Measurements from ENCODE around the gene KIF13A. TPM values are rescaled to one million over a fixed set of nuclear protein-coding genes. Genes with fewer than 3 reads are reported as not detected.
"Not testable (repeated sequence)": the region's sequence is repeated elsewhere in the genome, so short reads cannot be mapped to it uniquely, and the experiment has no call there.

Gene KIF13A
- total and polyA plus RNA-seq, 2 experiments from 2014 or later = 39.1 to 96.9 TPM

DNA sequence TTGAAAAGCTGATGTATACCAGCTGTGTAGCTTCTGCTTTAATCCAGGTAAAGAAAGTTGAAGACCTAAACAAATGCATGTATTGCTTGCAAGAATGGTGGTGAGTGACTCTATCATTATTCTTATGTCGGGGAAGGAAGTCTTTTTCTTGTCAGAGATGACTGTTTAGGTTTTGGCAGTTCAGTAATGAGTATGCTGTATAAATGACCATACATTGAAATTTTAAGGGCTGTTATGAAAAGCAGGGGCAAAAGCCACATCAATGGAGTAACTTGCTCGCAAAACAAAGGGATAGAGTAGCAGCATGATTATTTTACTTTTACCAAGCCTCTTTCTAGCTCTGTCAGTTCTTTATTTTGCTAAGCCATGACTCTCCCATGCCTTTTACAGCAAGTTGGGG lies 224.8 kb downstream of the KIF13A start:
- Histone ChIP-seq H3K4me1 (ENCODE audit: low read depth) (no peaks in the 10 kb centered on the region), H3K27me3 (no peaks in the 10 kb centered on the region), H3K27ac (no peak overlapping the region), H3K4me3 (no peak overlapping the region), H3K36me3 (peaks cover 35% of the 10 kb centered on the region), H3K9me3 (ENCODE audit: low read depth) (no peaks in the 10 kb centered on the region)
- TF ChIP-seq, protein P1, sequence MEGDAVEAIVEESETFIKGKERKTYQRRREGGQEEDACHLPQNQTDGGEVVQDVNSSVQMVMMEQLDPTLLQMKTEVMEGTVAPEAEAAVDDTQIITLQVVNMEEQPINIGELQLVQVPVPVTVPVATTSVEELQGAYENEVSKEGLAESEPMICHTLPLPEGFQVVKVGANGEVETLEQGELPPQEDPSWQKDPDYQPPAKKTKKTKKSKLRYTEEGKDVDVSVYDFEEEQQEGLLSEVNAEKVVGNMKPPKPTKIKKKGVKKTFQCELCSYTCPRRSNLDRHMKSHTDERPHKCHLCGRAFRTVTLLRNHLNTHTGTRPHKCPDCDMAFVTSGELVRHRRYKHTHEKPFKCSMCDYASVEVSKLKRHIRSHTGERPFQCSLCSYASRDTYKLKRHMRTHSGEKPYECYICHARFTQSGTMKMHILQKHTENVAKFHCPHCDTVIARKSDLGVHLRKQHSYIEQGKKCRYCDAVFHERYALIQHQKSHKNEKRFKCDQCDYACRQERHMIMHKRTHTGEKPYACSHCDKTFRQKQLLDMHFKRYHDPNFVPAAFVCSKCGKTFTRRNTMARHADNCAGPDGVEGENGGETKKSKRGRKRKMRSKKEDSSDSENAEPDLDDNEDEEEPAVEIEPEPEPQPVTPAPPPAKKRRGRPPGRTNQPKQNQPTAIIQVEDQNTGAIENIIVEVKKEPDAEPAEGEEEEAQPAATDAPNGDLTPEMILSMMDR (IDR thresholded peaks at IDR 0.05; ENCODE audit: low read depth, low read length) = no peak
- DNase-seq (ENCODE audit: low read depth in 1 of 2, low spot score in 1 of 2) = no peak

DNA sequence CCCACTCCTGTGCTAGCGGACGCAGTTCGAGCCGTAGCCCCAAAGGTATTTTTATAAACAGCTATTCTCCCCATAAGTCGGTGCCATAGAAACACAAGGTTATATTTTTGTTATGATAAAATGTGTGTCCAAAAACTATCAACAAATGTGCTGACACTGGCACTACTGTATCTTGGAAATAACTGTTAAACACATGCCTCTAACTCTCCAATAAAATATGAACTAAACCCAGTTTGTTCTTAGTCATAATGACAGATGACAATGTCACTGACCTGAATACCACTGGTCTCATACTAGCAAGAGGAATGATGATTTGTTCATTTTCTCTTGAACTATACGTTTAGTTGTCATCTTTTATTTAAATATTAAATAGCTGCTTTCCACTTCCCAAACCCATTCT lies 229.3 kb downstream of the KIF13A start:
- H3K36me3 ChIP-seq = peaks cover 12% of the 10 kb centered on the region
- no peak overlapping the region for H3K27ac ChIP-seq
- H3K27me3 ChIP-seq = no peaks in the 10 kb centered on the region
- TF ChIP-seq, protein P1 (IDR thresholded peaks at IDR 0.05; ENCODE audit: low read depth, low read length) = no peak
- no peaks in the 10 kb centered on the region for H3K9me3 ChIP-seq (ENCODE audit: low read depth)
- no peak for DNase-seq (ENCODE audit: low read depth in 1 of 2, low spot score in 1 of 2)
- no peak overlapping the region for H3K4me3 ChIP-seq
- no peaks in the 10 kb centered on the region for H3K4me1 ChIP-seq (ENCODE audit: low read depth)

DNA sequence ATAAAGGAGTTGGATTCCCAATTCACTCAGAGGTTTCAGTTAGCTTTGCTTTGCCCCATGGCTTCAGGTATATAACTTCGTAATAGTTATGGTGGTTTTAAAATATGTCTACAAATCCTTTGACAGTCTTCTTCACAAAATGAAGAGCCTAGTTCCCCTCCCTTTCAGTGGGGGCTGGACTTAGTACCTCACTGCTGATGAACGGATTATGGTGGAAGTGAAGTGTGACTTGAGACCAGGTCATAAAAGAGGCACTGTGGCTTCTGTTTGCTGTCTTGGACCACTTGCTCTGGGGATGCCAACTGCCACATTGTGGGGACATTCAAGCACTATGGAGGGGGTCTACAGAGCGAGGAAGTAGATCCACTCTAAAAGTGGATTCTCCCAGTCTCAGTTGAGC lies 233.2 kb downstream of the KIF13A start:
- no peaks in the 10 kb centered on the region for H3K27me3 ChIP-seq
- no peak overlapping the region for H3K27ac ChIP-seq
- H3K4me3 ChIP-seq = no peak overlapping the region
- H3K4me1 ChIP-seq (ENCODE audit: low read depth) = no peaks in the 10 kb centered on the region
- no peaks in the 10 kb centered on the region for H3K9me3 ChIP-seq (ENCODE audit: low read depth)
- no peaks in the 10 kb centered on the region for H3K36me3 ChIP-seq
- TF ChIP-seq, protein P1 (IDR thresholded peaks at IDR 0.05; ENCODE audit: low read depth, low read length) = no peak
- DNase-seq (ENCODE audit: low read depth in 1 of 2, low spot score in 1 of 2) = no peak

DNA sequence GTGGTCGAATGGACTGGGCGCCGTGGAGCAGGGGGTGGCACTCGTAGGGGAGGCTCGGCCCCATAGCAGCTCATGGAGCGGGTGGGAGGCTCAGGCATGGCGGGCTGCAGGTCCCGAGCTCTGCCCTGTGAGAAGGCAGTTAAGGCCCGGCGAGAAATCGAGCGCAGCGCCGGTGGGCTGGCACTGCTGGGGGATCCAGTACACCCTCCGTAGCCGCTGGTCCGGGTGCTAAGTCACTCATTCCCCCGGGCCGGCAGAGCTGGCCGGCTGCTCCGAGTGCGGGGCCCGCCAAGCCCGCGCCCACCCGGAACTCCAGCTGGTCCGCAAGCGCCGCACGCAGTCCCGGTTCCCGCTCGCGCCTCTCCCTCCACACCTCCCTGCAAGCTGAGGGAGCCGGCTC lies 242.1 kb downstream of the KIF13A start:
- DNase-seq (ENCODE audit: low read depth in 1 of 2, low spot score in 1 of 2); H3K4me1 ChIP-seq (ENCODE audit: low read depth); H3K9me3 ChIP-seq (ENCODE audit: low read depth); H3K27me3 ChIP-seq; H3K27ac ChIP-seq; H3K36me3 ChIP-seq; H3K4me3 ChIP-seq: not testable (repeated sequence)

DNA sequence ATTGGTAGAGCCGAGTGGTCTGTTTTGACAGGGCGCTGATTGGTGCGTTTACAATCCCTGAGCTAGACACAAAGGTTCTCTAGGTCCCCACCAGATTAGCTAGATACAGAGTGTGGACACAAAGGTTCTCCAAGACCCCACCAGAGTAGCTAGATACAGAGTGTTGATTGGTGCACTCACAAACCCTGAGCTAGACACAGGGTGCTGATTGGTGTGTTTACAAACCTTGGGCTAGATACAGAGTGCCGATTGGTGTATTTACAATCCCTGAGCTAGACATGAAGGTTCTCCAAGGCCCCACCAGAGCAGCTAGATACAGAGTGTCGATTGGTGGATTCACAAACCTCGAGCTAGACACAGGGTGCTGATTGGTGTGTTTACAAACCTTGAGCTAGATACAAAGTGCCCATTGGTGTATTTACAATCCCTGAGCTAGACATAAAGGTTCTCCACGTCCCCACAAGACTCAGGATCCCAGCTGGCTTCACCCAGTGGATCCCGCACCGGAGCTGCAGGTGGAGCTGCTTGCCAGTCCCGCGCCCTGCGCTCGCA lies 242.6 kb downstream of the KIF13A start:
- not testable (repeated sequence) for H3K27me3 ChIP-seq; H3K4me3 ChIP-seq; H3K4me1 ChIP-seq (ENCODE audit: low read depth); H3K27ac ChIP-seq; H3K36me3 ChIP-seq; H3K9me3 ChIP-seq (ENCODE audit: low read depth); DNase-seq (ENCODE audit: low read depth in 1 of 2, low spot score in 1 of 2)

DNA sequence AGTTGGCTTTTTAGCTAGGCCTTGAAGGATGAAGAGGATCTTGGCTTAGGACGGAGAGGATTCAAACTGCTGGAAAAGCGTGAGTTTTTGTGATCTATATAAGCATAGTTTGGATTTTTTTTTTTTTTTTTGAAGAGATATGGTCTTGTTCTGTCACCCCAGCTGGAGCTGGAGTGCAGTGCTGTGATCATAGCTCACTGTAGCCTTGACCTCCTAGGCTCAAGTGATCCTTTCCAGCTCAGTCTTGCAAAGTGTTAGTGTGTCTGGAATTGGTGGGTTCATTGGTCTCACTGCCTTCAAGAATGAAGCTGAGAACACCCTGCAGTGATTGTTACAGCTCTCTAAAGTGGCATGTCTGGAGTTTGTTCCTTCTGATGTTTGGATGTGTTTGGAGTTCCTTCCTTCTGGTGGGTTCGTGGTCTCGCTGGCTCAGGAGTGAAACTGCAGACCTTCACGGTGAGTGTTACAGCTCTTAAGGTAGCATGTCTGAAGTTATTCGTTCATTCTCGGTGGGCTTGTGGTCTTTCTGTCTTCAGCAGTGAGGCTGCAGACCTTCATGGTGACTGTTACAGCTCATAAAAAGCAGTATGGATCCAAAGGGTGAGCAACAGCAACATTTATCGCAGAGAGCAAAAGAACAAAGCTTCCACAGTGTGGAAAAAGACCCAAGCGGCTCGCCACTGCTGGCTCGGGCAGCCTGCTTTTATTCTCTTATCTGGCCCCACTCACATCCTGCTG lies 243.2 kb downstream of the KIF13A start:
- H3K4me1 ChIP-seq (ENCODE audit: low read depth) = no peaks in the 10 kb centered on the region
- no peak for DNase-seq (ENCODE audit: low read depth in 1 of 2, low spot score in 1 of 2)
- TF ChIP-seq, protein P1 (IDR thresholded peaks at IDR 0.05; ENCODE audit: low read depth, low read length) = no peak
- H3K4me3 ChIP-seq = no peak overlapping the region
- no peaks in the 10 kb centered on the region for H3K36me3 ChIP-seq
- H3K9me3 ChIP-seq (ENCODE audit: low read depth) = no peaks in the 10 kb centered on the region
- no peaks in the 10 kb centered on the region for H3K27me3 ChIP-seq
- H3K27ac ChIP-seq = no peak overlapping the region
